Activated CD8-positive, alpha-beta T cell treated with anti-CD3 and anti-CD28 coated beads for 36 hours (primary cell): Measurements from ENCODE around the gene ACACA. TPM values are rescaled to one million over a fixed set of nuclear protein-coding genes. Genes with fewer than 3 reads are reported as not detected.

ENCODE experiments used
- ATAC-seq: fragments of 200-7000 bp; cut with Tn5 transposase; one replicate; pipeline ENCODE4 v1.10.0; 2021; ENCODE audit warnings: mild to moderate bottlenecking, moderate library complexity
- CTCF ChIA-PET: fragments of 350-600 bp; sonication (Branson Sonifier 250); formaldehyde crosslinking; loops from one replicate; lab custom pipeline; 2021; ENCODE audit warnings: antibody characterized with exemption; lab: Charles Lee
- POLR2A ChIA-PET: fragments of 350-600 bp; sonication (Branson Sonifier 250); formaldehyde crosslinking; loops from one replicate; lab custom pipeline; 2021; ENCODE audit warnings: antibody characterized with exemption; lab: Charles Lee
- DNase-seq: peaks from one replicate; pipeline ENCODE4 v3.0.0-alpha.2; 2020
- H3K27ac Mint-ChIP-seq: one replicate; pipeline ENCODE4 v1.8.0; 2021; ENCODE audit warnings: mild to moderate bottlenecking, mixed read lengths
- H3K27me3 Mint-ChIP-seq: one replicate; pipeline ENCODE4 v1.8.0; 2021; ENCODE audit warnings: mixed read lengths
- H3K36me3 Mint-ChIP-seq: one replicate; pipeline ENCODE4 v1.8.0; 2021; ENCODE audit warnings: low read depth, mixed read lengths
- H3K4me1 Mint-ChIP-seq: one replicate; pipeline ENCODE4 v1.8.0; 2021; ENCODE audit warnings: low read depth, mixed read lengths
- H3K4me3 Mint-ChIP-seq: one replicate; pipeline ENCODE4 v1.8.0; 2021; ENCODE audit warnings: mild to moderate bottlenecking, moderate library complexity, mixed read lengths
- H3K9me3 Mint-ChIP-seq: one replicate; pipeline ENCODE4 v1.8.0; 2021; ENCODE audit warnings: mixed read lengths
- intact Hi-C: fragments of 100-400 bp; cut with micrococcal nuclease; formaldehyde crosslinking; loops from one replicate; pipeline ENCODE4 v1.10.0; 2022
- total RNA-seq, 2 experiments: library from RNA; stranded (reverse); gene quantifications; one replicate each; pipeline ENCODE4 v1.2.3, GENCODE V29; 2021
- TF ChIP-seq, protein P1 (sequence below): fragments of 200-600 bp; IDR thresholded peaks from one replicate; pipeline ENCODE4 v1.8.0; 2022; ENCODE audit warnings: antibody characterized with exemption, mild to moderate bottlenecking

Gene ACACA
- total RNA-seq, 2 experiments from 2014 or later: 66.0 to 68.2 TPM

DNA sequence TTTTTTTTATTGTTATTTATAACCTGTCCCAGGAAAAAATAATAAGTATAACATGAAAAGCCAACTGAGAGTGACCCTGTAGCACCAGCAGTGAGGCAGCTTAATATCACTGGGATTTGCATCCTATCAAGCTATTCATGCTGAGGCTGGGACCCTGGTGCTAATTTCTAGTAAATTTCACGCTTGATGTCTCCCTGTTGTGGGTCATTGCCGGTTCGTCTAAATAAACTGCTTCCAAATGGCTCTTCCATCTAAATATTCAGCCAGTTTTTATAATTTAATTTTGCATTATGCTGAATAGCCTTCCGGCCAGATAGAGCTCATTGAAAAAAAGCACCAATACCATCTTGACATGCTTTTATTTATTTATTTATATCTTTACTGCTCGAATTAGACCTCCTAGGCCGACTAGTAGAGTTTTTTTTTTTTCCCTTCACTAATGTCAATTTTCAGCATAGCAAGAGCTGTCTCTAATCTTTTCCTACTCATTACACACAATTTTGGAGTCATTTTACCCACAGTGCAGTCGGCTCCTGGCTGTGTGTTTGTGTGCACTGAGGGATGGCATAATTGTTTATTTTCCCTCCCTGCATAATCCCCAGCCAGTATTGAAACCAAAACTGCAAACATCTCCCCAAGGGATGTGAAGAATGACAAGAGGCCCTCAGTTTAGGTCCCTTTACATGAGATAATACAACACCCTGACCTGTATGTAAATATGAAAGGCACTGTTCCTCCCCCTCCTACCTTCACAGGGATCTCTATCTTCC is 289.1 kb downstream of the ACACA start:
- H3K27me3 Mint-ChIP-seq: no peaks in the 10 kb centered on the region
- H3K4me1 Mint-ChIP-seq: no peaks in the 10 kb centered on the region
- intact Hi-C loops: no loop called here
- H3K27ac Mint-ChIP-seq: no peak overlapping the region
- H3K9me3 Mint-ChIP-seq: no peaks in the 10 kb centered on the region
- no peak overlapping the region for H3K4me3 Mint-ChIP-seq
- DNase-seq (no peak), ATAC-seq (no peak)
- ChIA-PET POLR2A (interaction anchor here (0.5 kb wide), 1 partner anchor 29 kb away, joined by 3 read pairs; no protein-coding TSS in a partner anchor), CTCF (interaction anchor here (1.3 kb wide), 1 partner anchor 12 kb away, joined by 5 read pairs; no protein-coding TSS in a partner anchor)
- peaks cover 29% of the 10 kb centered on the region for H3K36me3 Mint-ChIP-seq
- TF ChIP-seq, protein P1, sequence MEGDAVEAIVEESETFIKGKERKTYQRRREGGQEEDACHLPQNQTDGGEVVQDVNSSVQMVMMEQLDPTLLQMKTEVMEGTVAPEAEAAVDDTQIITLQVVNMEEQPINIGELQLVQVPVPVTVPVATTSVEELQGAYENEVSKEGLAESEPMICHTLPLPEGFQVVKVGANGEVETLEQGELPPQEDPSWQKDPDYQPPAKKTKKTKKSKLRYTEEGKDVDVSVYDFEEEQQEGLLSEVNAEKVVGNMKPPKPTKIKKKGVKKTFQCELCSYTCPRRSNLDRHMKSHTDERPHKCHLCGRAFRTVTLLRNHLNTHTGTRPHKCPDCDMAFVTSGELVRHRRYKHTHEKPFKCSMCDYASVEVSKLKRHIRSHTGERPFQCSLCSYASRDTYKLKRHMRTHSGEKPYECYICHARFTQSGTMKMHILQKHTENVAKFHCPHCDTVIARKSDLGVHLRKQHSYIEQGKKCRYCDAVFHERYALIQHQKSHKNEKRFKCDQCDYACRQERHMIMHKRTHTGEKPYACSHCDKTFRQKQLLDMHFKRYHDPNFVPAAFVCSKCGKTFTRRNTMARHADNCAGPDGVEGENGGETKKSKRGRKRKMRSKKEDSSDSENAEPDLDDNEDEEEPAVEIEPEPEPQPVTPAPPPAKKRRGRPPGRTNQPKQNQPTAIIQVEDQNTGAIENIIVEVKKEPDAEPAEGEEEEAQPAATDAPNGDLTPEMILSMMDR: no peak

GRCh38 chr17:37116671-37117185 is 289.9 kb downstream of the ACACA start:
- no peaks in the 10 kb centered on the region for H3K4me1 Mint-ChIP-seq
- CTCF ChIA-PET: interaction anchor here (1.3 kb wide), 1 partner anchor 11 kb away, joined by 5 read pairs; no protein-coding TSS in a partner anchor
- DNase-seq (no peak), ATAC-seq (no peak)
- POLR2A ChIA-PET: interaction anchor here (0.6 kb wide), 1 partner anchor 50 kb away, joined by 3 read pairs; no protein-coding TSS in a partner anchor
- H3K27me3 Mint-ChIP-seq: no peaks in the 10 kb centered on the region
- H3K36me3 Mint-ChIP-seq: peaks cover 25% of the 10 kb centered on the region
- no peak overlapping the region for H3K27ac Mint-ChIP-seq
- H3K9me3 Mint-ChIP-seq: no peaks in the 10 kb centered on the region
- no peak overlapping the region for H3K4me3 Mint-ChIP-seq
- intact Hi-C loops: no loop called here
- TF ChIP-seq, protein P1: no peak

DNA sequence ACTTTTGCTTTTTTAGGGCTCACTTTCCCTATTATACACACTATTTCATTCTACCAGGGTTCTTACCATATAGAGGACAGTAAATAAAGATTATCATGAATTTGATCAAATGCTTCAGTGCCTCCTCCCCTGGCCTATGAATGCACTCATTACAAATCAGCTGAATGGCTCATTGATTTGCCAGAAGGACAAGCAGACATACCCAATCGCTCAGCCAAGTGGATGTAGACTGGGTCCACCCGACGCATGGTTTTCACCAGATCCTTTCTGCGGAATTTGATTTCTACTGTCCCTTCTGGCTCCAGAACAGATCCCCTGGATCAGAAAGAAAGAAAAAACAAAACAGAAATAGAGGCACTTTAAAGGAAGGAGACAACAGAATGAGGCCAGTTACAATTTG is 295.3 kb downstream of the ACACA start:
- Mint-ChIP-seq H3K4me1 (no peaks in the 10 kb centered on the region), H3K36me3 (peaks cover 31% of the 10 kb centered on the region), H3K9me3 (no peaks in the 10 kb centered on the region), H3K4me3 (no peak overlapping the region), H3K27me3 (no peaks in the 10 kb centered on the region), H3K27ac (no peak overlapping the region)
- ChIA-PET POLR2A (no interaction called here), CTCF (no interaction called here)
- TF ChIP-seq, protein P1: no peak
- intact Hi-C loops: no loop called here
- no peak for DNase-seq
- ATAC-seq: no peak

- intact Hi-C loops: no loop called here
- H3K27ac Mint-ChIP-seq: no peak overlapping the region
- H3K9me3 Mint-ChIP-seq: no peaks in the 10 kb centered on the region
- TF ChIP-seq, protein P1: no peak
- ATAC-seq (no peak), DNase-seq (no peak)
- ChIA-PET CTCF (no interaction called here), POLR2A (no interaction called here)
- no peak overlapping the region for H3K4me3 Mint-ChIP-seq
- H3K4me1 Mint-ChIP-seq: no peaks in the 10 kb centered on the region
- peaks cover 31% of the 10 kb centered on the region for H3K36me3 Mint-ChIP-seq
- H3K27me3 Mint-ChIP-seq: no peaks in the 10 kb centered on the region
Measured at GRCh38 chr17:37110746-37111145, 295.9 kb downstream of the ACACA start.
